K562 (cell line): ENCODE measurements around the gene PAPOLB. TPM values are rescaled to one million over a fixed set of nuclear protein-coding genes. Genes with fewer than 3 reads are reported as not detected.

Experiments used
- ATF1 ChIP-seq, 2 experiments: fragments of 450-650 bp in 1 of 2; IDR thresholded peaks; 2 replicates each; pipeline ENCODE4 v1.6.1; 2016; ENCODE audit warnings: missing compliant biosample characterization in 1 of 2, missing genetic modification characterization in 1 of 2
- BHLHE40 ChIP-seq: IDR thresholded peaks from 2 replicates; pipeline ENCODE4 v1.6.1; 2011; ENCODE audit warnings: low read length, improper control_type of control experiment
- CC2D1A ChIP-seq: fragments of 450-650 bp; IDR thresholded peaks from 2 replicates; pipeline ENCODE4 v1.6.1; 2017; ENCODE audit warnings: mild to moderate bottlenecking
- CHCHD3 ChIP-seq: fragments of 250-450 bp; sonication (Bioruptor Pico); IDR thresholded peaks from 2 replicates; pipeline ENCODE4 v2.1.2; 2022; ENCODE audit warnings: mild to moderate bottlenecking
- CSDE1 ChIP-seq, 2 experiments: fragments of 450-650 bp; IDR thresholded peaks; 2 replicates each; pipeline ENCODE4 v1.6.1; 2016; ENCODE audit warnings: mild to moderate bottlenecking in 1 of 2
- EGR1 ChIP-seq: fragments of 450-650 bp; conservative IDR thresholded peaks from 2 replicates; pipeline ENCODE4 v1.6.1; 2017; ENCODE audit warnings: mild to moderate bottlenecking
- EP300 ChIP-seq: IDR thresholded peaks from 2 replicates; pipeline ENCODE4 v1.6.1; 2012; ENCODE audit warnings: low read length, improper control_type of control experiment
- ETS2 ChIP-seq: IDR thresholded peaks from 2 replicates; pipeline ENCODE4 v1.6.1; 2016; ENCODE audit warnings: borderline replicate concordance, missing genetic modification characterization, mild to moderate bottlenecking, moderate library complexity, missing compliant biosample characterization; ENCODE audit not compliant: poor library complexity, severe bottlenecking
- GTF2B ChIP-seq: IDR thresholded peaks from 2 replicates; pipeline ENCODE4 v1.6.1; 2011; ENCODE audit not compliant: insufficient read length; ENCODE audit errors: extremely low read depth
- HDAC2 ChIP-seq: fragments of 450-650 bp; IDR thresholded peaks from 2 replicates; pipeline ENCODE4 v1.6.1; 2016; ENCODE audit warnings: mild to moderate bottlenecking
- HMGXB4 ChIP-seq: sonication (generic); formaldehyde crosslinking; IDR thresholded peaks from 2 replicates; pipeline ENCODE4 v1.8.1; 2023; ENCODE audit warnings: mild to moderate bottlenecking, missing genetic modification reagents
- HNRNPLL ChIP-seq: fragments of 200-400 bp; formaldehyde crosslinking; IDR thresholded peaks from 2 replicates; pipeline ENCODE4 v1.6.1; 2017; ENCODE audit warnings: low read length, low read depth, mild to moderate bottlenecking; ENCODE audit not compliant: poor library complexity, severe bottlenecking
- ILK ChIP-seq: fragments of 450-650 bp; IDR thresholded peaks from 2 replicates; pipeline ENCODE4 v1.6.1; 2016; ENCODE audit warnings: missing genetic modification characterization, low read depth, mild to moderate bottlenecking, missing compliant biosample characterization, moderate library complexity, borderline replicate concordance
- JUNB ChIP-seq: fragments of 450-650 bp; formaldehyde crosslinking; conservative IDR thresholded peaks from 2 replicates; pipeline ENCODE4 v1.4.0; 2020; ENCODE audit warnings: mild to moderate bottlenecking
- JUND ChIP-seq, 2 experiments: IDR thresholded peaks; 2 replicates in 1 of 2; 3 replicates in 1 of 2; pipeline ENCODE4 v1.6.1; 2011; ENCODE audit warnings: borderline replicate concordance in 2 of 2, low read depth in 2 of 2, low read length in 2 of 2, improper control_type of control experiment in 1 of 2, missing biosample characterization in 1 of 2, missing genetic modification characterization in 1 of 2, missing genetic modification reagents in 1 of 2
- RFX1 ChIP-seq: fragments of 450-650 bp; IDR thresholded peaks from 2 replicates; pipeline ENCODE4 v1.6.1; 2016; ENCODE audit warnings: mild to moderate bottlenecking, moderate library complexity
- SIX5 ChIP-seq, 2 experiments: IDR thresholded peaks; 2 replicates each; pipeline ENCODE4 v1.6.1; 2011; ENCODE audit warnings: low read length in 2 of 2, borderline replicate concordance in 1 of 2, low read depth in 1 of 2, mild to moderate bottlenecking in 1 of 2, moderate library complexity in 1 of 2; ENCODE audit not compliant: insufficient read depth in 1 of 2
- TCF3 ChIP-seq: sonication (generic); formaldehyde crosslinking; IDR thresholded peaks from 2 replicates; pipeline ENCODE4 v1.4.0; 2020; ENCODE audit warnings: mild to moderate bottlenecking, missing genetic modification reagents
- XRCC4 ChIP-seq: IDR thresholded peaks from one replicate; pipeline ENCODE4 v1.6.1; 2011; ENCODE audit not compliant: insufficient read depth, insufficient read length; ENCODE audit errors: extremely low read depth
- ZBED1 ChIP-seq: IDR thresholded peaks from 2 replicates; pipeline ENCODE4 v1.6.1; 2014
- ZBTB33 ChIP-seq: sonication (generic); formaldehyde crosslinking; IDR thresholded peaks from 2 replicates; pipeline ENCODE4 v1.8.1; 2023; ENCODE audit warnings: mild to moderate bottlenecking, missing genetic modification reagents
- ZNF263 ChIP-seq: sonication (generic); formaldehyde crosslinking; IDR thresholded peaks from 2 replicates; pipeline ENCODE4 v1.8.0; 2022; ENCODE audit warnings: mild to moderate bottlenecking, missing genetic modification reagents, borderline replicate concordance
- polyA plus RNA-seq, 8 experiments: library from polyadenylated mRNA; depleted of rRNA in 4 of 8; stranded (reverse) in 5 of 8; unstranded in 3 of 8; fragments of >200 nt; fragmentation: Nextera tagmentation in 2 of 8; fragmentation: Illumina TruSeq in 1 of 8; extraction: Ambion mirVana in 2 of 8; extraction: Trizol in 1 of 8; gene quantifications; 2 replicates each; pipeline versions ENCODE4 v1.2.1 to v1.2.3, GENCODE V29; 2011 to 2014; ENCODE audit warnings: inconsistent platforms in 1 of 8, missing spikeins in 1 of 8
- total RNA-seq, 7 experiments: library from RNA; depleted of rRNA in 6 of 7; stranded (reverse); fragments of >200 nt in 6 of 7; fragmentation: Illumina TruSeq in 2 of 7; extraction: Trizol in 2 of 7; gene quantifications; 2 replicates each; pipeline versions ENCODE4 v1.2.1 to v1.2.3, GENCODE V29; 2011 to 2021; ENCODE audit warnings: low replicate concordance in 1 of 7

The PAPOLB gene
- total and polyA plus RNA-seq, 9 of the 15 experiments (the other 6 are each of a cell fraction or from before 2014, with no cell fraction given), result 0.04 to 0.33 (median 0.16) TPM; not detected in 4

DNA sequence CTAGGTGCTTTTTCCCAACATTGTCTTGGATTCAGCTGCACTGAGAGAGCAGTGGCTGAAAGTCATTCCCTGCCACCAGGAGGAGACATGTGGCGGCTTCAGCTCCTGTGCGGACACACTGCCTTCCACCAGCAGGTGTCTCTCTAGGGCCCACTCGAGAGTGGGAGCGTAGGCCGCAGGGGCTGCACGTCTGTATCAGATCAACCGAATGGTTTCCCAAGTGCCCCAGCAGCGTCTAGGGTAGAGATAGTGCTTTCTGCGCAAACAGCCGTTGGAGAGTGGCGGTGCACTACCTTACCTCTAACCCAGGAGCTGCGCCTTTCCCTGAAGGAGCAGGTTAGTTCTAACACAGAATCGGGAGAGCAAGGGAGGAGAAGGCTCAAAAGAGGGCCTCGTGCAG, 31.7 kb downstream of the PAPOLB start (continued):
- TF ChIP-seq JUND (IDR thresholded peaks at IDR 0.05; ENCODE audit: borderline replicate concordance, low read depth, low read length) (peak; percentile 52; the same call in 1 of the 2 replicates), JUND (tag; IDR thresholded peaks at IDR 0.05; ENCODE audit: borderline replicate concordance, low read depth, low read length) (no peak; the same call in 2 of the 3 replicates), ZNF263 (peak; percentile 45; the same call in 1 of the 2 replicates), HMGXB4 (CRISPR knock-in tag) (peak; percentile 47; the same call in 1 of the 2 replicates), ETS2 (tag) (no peak), CC2D1A (peak; percentile 45; the same call in 1 of the 2 replicates), EP300 (peak; percentile 53; the same call in 1 of the 2 replicates), CHCHD3 (CRISPR knock-in tag) (no peak), HNRNPLL (peak; percentile 82), ATF1 (CRISPR knock-in tag; IDR thresholded peaks at IDR 0.05) (no peak), ATF1 (tag; IDR thresholded peaks at IDR 0.05) (peak; percentile 58), XRCC4 (no peak), JUNB (CRISPR knock-in tag) (no peak), GTF2B (no peak), RFX1 (no peak), BHLHE40 (peak; percentile 15), ZBED1 (no peak), TCF3 (CRISPR knock-in tag) (peak; percentile 40), SIX5 (IDR thresholded peaks at IDR 0.05; ENCODE audit: borderline replicate concordance in 1 of 2, insufficient read depth in 1 of 2, low read depth in 1 of 2, low read length in 2 of 2) (no peak), CSDE1 (IDR thresholded peaks at IDR 0.05) (no peak), EGR1 (peak; percentile 59), HDAC2 (0 out of 2 replicates have a peak, but pooled peaks have one; percentile 20), ILK (tag) (no peak), ZBTB33 (CRISPR knock-in tag) (peak; percentile 100)
